COLO668 (cell line): Measurements from ENCODE around the gene FXN.
"Not testable (repeated sequence)": the region's sequence is repeated elsewhere in the genome, so short reads cannot be mapped to it uniquely, and the experiment has no call there.

Experiments
- DNase-seq: peaks from one replicate; lab custom pipeline; 2025; ENCODE audit not compliant: unreplicated experiment; lab: John Stamatoyannopoulos, UW

Gene FXN

DNA sequence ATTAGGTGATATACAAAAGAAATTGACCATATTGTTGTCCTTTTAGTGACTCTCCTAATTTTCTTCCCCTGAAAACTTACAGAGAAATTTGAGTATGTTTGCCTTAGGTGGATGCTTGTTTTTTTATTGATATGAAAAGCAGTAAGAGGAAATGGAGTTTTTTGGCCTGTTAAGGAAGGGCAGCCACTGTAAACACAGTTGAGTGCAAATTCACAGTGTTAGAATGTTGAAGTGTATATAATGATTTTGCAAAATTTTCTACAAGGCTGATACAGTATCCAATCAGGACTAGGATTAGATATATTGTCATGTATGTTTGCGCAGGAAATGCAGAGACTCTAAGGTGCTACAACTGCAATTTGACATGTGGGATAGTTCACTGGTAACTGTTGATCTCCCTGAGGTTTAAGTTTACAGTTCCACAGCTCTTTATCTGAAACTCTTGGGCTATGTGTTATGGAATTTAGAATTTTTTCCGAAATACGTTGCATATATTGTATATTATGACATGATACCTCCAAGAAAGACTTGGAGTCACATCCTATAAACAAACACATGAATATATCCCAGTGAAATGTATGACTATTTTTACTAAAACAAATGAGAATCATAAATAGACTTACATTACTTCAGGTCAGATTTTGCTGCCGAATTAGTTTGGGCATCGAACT lies 62.5 kb downstream of the FXN start:
- DNase-seq, result no peak

DNA sequence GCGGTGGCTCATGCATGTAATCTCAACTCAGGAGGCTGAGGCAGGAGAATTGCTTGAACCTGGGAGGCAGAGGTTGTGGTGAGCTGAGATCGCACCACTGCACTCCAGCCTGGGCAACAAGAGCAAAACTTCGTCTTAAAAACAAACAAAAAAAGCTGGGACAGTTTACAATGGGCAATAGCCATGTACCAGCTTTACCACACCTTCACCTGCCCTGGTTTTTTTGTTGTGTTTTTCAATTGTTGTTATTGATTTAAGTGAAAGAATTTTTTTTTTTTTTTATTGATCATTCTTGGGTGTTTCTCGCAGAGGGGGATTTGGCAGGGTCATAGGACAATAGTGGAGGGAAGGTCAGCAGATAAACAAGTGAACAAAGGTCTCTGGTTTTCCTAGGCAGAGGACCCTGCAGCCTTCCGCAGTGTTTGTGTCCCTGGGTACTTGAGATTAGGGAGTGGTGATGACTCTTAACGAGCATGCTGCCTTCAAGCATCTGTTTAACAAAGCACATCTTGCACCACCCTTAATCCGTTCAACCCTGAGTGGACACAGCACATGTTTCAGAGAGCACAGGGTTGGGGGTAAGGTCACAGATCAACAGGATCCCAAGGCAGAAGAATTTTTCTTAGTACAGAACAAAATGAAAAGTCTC lies 67.9 kb downstream of the FXN start:
- not testable (repeated sequence) for DNase-seq

DNA sequence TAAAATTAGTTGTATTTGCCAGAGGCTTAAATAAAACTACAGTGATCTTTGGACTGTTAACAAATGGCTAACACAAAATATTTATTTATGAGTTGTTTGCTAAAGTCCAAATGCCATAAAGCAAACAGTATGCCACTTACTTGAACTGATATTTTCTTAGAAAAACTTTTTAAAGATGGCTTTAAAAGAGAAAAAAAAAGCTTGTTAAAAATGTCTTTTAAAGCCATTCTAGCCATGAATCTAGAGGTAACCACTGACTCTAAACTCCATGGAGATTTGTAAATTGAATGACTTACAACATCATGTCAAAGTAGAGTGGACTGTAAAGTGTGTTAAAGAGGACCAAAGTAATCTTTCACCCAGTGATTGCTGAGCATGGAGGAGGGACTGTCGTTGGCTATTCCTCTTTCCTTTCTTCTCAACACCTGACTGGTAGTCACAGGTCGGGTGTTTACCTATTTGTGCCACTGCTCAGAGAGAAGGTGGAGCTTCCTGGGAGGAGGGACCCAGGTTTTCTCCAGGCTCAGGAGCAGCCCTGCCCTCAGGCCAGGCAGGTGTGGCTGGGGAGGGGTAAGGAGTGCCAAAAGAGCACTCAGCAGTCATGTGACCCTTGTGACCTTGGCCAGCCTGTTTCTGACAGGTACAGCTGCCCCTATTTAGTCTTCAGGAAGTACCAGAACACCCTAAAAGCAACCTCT lies 69.4 kb downstream of the FXN start:
- peak; percentile 92 for DNase-seq

DNA sequence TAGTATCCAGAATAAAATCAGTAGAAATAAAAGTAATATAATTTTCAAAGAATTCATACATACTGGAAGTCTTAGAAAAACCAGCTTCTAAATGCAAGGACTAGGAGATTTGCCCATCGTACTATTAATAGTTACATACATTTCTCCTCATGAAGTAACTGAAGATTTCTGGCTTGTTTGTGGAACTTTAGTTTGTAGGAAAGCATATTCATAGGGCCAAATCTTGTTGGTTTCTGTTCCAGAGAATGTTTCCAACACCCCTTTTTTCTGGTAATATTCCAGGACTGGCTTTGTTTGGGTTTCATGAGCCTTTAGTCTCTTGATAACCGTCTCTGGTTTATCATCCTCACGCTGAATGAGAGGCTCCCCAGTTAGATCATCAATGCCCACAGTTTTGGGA lies 72.2 kb downstream of the FXN start:
- no peak for DNase-seq

DNA sequence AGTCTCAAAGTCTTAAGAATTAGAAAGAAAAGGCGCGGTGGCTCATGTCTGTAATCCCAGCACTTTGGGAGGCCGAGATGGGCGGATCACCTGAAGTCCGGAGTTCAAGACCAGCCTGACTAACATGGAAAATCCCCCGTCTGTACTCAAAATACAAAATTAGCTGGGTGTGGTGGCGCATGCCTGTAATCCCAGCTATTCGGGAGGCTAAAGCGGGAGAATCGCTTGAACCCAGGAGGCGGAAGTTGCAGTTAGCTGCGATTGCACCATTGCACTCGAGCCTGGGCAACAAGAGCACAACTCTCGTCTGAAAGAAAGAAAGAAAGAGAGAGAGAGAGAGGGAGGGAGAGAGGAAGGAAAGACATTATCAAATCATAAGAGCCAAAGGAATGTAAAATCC lies 73.2 kb downstream of the FXN start:
- not testable (repeated sequence) for DNase-seq

DNA sequence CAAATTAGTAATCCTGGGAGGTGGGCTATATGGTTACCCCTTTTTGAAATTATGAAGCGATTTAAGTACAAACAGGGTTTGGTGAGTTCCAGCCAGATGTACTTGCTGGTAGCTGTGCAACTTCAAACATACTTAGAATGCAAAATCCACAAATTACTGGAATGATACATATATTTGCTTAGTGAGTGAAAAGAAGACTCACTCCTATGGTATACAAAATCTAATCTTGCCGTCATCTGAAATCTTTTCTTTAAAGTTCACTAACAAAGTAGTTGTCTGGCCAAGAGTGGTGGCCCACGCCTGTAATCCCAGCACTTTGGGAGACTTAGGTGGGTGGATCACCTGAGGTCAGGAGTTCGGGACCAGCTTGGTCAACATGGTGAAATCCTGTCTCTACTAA lies 73.6 kb downstream of the FXN start:
- DNase-seq, result no peak

DNA sequence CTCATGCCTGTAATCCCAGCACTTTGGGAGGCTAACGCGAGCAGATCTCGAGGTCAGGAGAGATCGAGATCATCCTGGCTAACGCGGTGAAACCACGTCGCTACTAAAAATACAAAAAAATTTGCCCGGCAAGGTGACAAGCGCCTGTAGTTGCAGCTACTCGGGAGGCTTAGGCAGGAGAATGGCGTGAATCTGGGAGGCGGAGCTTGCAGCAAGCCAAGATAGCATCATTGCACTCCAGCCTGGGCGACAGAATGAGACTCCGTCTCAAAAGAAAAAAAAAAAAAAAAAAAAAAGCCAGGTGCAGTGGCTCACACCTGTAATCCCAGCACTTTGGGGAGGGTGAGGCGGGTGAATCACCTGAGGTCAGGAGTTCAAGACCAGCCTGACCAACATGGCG lies 77.1 kb downstream of the FXN start:
- not testable (repeated sequence) for DNase-seq

DNA sequence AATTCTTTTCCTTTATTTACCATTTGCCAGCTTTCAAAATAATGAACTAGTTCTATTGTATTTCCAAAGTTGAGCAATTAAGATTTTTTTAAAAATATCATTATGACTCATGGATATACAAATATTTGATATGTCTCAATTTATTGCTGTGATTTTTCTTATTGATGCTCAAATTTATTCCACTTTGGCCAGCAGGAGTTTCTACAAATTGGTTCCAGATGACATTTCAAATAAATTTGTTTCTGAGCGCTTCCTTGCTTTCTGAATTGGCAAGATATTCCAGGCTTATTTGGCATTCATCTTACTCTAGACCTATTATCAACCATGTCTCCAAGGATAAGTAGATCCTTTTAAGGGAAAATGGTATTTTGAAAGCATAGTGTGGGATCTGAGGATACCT lies 80.1 kb downstream of the FXN start:
- DNase-seq, result no peak

DNA sequence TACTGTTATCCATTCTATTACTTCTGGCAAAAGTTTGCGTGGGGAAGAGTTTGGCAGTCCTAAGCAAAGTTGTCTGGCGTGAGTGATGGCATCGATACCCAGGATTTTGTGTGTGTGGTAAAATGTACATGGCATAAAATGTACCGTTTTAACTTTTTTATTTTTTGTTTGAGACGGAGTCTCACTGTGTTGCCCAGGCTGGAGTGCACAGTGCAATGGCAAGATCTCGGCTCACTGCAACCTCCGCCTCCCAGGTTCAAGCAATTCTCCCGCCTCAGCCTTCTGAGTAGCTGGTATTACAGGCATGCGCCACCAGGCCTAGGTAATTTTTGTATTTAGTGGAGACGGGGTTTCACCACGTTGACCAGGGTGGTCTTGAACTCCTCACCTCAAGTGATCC lies 83.1 kb downstream of the FXN start:
- DNase-seq, result no peak

DNA sequence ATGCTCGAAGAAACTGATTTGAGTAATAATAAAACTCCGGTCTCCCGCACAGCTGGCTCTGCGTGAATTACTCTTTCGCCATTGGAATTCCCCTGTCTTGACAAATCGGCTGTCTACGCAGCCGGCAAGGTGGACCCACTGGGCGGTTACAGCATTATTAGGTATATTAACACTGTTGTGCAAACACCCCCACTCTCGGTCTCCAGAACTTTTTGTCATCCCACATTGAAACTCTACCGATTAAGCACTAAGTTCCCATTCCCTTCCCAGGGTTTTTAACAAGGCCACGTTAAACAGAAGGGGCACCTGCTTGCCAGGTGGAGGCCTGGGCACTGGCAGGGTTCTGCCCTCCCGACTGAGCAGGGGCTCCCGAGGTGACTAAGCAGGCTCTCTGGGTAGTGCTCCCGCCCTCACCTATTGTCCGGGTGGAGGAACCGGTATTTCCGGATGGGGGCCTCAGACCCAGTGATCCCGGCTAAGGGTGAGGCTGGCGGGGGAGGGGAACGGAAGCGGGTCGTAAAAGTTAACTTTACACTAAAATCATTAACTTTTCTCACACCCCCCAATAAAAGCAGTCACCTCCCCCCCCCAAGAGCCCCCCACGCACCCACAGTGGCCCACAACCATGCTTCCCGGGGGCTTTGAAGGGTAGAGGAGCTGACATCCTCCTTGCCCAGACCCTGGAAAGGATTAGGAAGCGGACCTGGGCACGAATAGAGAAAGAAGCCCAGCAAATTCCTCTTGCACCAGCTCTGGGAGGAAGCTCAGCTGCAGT lies 85.0 kb downstream of the FXN start:
- peak; percentile 95 for DNase-seq

DNA sequence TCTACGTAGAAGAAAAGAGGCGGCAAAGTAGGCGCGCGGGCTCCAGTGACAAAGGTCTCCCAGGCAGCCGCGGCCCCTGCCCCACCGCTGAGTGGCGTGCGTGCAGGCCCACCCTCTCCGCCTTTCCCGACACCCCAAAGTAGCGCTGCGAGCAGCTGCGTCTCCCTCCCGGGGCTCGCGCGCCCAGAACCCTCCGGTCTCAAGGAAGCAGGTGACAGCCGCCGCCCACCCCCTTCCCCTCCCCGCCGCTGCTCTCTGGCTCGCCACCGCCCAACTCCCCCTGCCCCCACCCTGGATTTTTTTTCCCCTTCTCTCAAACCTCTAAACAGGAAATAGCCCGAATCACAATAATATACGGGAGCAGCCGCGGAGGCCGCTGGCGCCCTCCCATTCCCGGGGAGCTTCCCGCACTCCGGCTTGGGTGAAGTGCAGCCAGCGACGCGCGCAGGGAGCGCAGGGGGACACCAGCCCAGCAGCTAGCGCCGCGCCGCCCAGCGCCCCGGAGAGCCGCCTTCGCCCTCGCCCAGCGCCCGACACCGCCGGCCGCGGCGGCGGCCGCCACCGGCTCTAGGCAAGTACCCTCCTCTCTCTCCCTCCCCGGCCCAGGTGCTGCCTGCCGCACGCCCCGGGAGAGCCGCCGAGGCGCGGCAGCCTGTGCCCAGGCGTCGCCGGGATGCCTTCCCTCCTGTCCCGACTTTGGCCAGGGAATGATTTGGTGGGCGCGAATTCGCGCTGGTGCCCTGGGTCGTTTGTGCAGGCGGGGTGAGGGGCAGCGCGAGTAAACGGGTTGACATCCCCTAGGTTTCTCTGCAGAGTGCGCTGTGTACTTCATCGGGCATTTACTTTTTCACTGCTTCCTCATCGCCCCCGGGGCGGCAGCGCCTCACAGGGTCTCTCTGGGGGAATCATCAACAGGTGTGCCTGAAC lies 85.9 kb downstream of the FXN start:
- peak; percentile 84 for DNase-seq

DNA sequence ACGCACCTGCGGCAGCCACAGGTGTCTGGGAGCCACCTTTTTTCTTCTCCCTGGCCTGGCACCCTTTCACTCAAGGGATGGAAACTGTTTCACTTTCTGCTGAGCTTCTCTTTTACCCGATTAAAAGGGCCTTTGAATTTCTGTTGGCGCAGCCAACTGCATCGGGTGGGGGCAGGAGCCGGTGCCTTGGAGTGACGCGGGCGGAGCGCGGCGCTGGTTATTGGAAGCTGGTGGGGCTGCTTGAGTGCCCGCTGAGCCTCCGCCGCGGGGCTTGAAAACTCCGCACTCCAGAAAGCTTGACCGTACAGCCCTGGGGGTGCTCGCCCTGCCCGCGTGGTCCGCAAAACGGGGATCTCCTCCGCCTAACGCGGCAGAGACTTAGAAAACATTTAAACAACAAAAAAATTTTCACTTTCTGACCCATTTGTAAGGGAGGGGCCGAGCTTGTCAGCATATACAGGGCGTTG lies 86.6 kb downstream of the FXN start:
- peak; percentile 80 for DNase-seq

DNA sequence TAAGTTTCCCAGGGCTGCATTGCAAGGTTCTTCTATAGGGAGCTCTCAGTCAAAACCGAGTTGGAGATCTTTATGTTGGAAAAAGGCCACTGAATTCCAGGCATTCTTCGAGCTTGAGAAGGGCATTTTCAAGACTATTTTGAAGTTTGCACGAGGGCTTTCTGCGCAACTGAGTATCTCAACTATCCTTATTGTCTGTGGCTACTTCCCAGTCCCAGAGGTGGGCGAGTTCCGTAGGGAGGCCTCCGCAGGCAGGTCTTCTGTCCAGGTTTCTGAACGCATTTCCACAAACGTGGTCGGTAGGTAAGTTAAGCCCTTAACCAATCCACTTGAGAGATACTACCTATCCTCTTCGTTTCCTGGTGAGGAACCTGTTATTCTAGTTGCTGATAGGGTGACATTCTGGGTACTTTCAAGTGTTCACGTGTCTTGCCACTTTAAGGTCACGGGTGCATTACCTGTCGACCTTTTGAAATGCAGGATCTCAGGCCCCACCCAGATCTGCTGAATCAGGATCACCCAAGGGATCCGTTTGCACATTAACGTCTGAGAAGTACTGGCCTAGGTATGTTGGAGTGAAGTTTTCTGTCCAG lies 87.1 kb downstream of the FXN start:
- peak; percentile 60 for DNase-seq

DNA sequence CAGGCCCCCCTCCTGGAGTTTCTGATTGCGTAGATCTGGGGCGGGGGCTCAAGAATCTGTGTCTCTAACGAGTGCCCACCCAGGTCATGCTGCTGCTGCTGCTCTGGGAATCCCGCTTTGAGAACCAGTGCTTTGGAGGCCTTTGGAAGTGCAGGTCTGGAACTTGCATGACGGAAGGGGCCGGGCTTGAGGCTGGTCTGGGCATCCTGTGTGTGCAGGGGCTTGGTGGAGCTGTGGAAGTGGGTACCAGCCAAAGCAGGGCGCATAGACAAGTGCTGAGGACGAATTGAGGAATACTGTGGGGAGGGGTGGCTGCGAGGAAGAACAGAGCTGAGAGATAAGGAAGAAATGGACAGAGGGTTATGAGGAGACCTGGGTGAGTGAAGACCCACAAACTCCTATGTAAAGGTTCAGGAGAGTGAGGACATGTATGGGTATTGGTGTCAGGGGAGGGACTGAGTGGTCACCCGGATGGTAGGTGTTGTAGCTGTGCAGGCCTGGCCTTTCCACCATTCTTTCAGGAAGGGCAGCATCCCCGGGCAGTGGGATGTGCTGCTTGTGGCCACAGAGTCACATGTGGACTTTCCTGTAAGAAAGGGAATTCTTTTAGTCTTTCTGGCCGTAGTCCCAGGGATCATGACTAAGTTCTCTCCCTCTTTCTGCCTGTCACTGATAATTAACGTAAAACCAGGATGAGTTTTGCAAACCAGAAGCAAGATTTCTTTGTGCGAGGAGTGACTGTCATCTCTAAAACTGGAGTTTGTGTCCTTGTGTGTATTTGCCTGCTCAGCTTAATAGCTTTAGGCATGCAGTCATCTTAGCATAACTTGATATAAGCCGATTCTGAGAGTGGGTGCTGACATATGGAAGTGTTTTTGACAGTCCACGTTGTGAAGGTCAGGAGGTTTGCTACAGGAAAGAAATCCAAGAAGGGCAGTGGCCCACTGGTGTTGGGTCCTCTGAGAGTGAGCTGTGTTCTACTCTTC lies 95.2 kb downstream of the FXN start:
- DNase-seq, result no peak

DNA sequence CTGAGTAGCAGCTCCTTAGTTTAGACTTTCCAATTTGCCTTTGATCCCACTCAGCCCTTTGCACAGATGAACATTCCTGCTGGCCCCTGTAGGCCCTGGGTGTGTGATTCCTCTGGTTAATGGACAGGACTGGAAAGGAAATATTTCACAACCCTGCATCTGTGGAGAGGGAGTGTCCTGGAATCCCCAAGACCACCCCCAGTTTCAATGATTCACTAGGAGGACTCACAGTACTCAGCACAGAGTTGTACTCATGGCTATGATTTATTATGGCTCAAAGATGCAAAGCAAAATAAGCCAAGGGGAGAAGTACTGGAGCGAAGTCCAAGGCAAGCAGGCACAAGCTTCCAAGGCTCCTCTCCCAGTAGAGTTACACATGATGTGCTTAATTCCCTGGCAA lies 96.1 kb downstream of the FXN start:
- no peak for DNase-seq

DNA sequence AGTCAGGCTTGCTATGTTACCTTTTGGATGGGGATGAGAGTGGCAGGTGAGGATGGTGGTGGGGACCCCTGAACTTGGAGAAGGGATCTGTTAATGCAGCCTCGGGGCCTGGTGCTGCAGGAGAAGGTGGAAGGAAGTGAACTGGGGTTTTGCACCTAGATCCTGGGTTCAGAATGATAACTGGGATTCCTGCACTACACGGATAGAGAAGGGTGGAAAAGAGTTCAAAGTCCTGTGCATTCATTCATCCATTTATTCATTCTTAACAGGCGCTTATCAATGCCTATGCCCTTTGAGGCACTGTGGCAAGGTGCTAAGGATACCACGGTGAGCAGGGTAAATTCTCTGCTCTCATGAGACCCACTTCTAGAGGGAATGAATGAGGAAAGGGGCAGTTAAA lies 96.8 kb downstream of the FXN start:
- DNase-seq, result no peak

DNA sequence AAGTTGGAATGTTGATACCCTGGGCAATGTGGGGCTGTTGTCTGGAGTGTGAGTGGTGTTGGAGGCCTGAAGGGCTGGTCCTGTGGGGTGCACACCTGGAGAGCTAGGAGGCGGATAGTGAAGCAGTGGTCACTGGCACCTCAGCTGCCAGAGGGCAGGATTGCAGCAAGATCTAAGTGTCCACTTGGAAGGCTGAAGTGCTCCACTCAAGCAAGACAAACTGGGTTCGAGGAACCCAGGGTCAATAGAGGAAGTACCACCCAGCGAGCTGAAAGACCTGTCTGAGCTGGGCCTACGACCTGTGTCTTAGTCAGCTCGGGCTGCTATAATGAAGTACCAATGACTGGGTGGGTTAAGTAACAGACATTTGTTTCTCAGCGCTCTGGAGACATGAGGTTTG lies 98.9 kb downstream of the FXN start:
- no peak for DNase-seq

DNA sequence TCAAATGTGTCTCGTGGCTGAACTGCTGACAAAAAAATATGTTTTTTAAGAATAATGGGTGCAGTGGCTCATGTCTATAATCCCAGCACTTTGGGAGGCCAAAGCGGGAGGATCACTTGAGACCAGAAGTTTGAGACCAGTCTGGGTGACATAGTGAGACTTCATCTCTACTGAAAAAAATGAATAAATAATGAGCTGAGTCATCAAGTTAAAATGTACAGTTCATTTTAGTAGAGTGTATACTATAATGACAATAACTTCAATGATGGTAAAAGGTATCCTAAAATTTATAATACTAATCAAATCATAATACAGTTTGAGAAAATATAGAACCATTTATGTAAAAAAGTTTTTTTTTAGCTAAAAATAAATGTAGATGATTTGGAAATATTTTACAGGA lies 100.6 kb downstream of the FXN start:
- no peak for DNase-seq

DNA sequence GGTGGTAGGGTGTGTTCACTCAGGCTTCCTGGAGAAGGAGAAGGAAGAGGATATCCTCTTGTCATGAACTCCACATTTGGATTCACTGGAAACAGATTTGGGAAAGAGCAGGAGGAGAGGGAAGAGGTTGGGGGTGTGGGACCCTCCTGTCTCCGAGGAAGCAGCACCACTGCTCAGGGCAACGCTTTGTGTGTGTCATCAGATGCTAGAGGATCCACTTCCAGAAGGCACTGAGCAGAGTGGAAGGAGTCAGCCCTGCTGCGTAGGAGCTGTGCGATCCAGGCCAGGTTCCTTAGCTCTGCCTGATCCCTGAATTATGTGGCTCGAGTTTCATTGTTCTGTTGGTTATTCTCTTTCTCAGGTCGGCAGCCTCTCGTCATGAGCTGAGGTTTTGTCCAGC lies 101.2 kb downstream of the FXN start:
- DNase-seq, result no peak
